ENCODE data around the gene CLIP4.

CLIP4 gene

GRCh38 chr2:29215739-29216608, 100.8 kb downstream of the CLIP4 start:
- Histone ChIP-seq H3K4me3 (IDR thresholded peaks at IDR 0.05; ENCODE audit: insufficient read depth, low read depth, low read length) (no peak overlapping the region), H3K27ac (no peak overlapping the region), H3K9ac (no peak overlapping the region), H3K4me1 (ENCODE audit: low read depth, poor library complexity, severe bottlenecking) (no peaks in the 10 kb centered on the region), H3K36me3 (ENCODE audit: insufficient read depth) (no peaks in the 10 kb centered on the region), H3K27me3 (ENCODE audit: insufficient read depth, low read depth) (no peaks in the 10 kb centered on the region), H2AFZ (ENCODE audit: low read depth) (no peak overlapping the region), H3K79me2 (ENCODE audit: insufficient read depth, low read depth) (no peaks in the 10 kb centered on the region), H3K4me2 (no peak overlapping the region), H4K20me1 (ENCODE audit: insufficient read depth) (no peaks in the 10 kb centered on the region)
- TF ChIP-seq, protein P1, sequence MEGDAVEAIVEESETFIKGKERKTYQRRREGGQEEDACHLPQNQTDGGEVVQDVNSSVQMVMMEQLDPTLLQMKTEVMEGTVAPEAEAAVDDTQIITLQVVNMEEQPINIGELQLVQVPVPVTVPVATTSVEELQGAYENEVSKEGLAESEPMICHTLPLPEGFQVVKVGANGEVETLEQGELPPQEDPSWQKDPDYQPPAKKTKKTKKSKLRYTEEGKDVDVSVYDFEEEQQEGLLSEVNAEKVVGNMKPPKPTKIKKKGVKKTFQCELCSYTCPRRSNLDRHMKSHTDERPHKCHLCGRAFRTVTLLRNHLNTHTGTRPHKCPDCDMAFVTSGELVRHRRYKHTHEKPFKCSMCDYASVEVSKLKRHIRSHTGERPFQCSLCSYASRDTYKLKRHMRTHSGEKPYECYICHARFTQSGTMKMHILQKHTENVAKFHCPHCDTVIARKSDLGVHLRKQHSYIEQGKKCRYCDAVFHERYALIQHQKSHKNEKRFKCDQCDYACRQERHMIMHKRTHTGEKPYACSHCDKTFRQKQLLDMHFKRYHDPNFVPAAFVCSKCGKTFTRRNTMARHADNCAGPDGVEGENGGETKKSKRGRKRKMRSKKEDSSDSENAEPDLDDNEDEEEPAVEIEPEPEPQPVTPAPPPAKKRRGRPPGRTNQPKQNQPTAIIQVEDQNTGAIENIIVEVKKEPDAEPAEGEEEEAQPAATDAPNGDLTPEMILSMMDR (conservative IDR thresholded peaks at IDR 0.05; ENCODE audit: low read depth, low read length): no peak

- Histone ChIP-seq H2AFZ (ENCODE audit: low read depth) (no peak overlapping the region), H3K27me3 (ENCODE audit: insufficient read depth, low read depth) (no peaks in the 10 kb centered on the region), H3K27ac (no peak overlapping the region), H3K4me2 (no peak overlapping the region), H3K9ac (no peak overlapping the region), H3K4me3 (IDR thresholded peaks at IDR 0.05; ENCODE audit: insufficient read depth, low read depth, low read length) (no peak overlapping the region), H3K4me1 (ENCODE audit: low read depth, poor library complexity, severe bottlenecking) (no peaks in the 10 kb centered on the region), H3K36me3 (ENCODE audit: insufficient read depth) (no peaks in the 10 kb centered on the region), H3K79me2 (ENCODE audit: insufficient read depth, low read depth) (no peaks in the 10 kb centered on the region), H4K20me1 (ENCODE audit: insufficient read depth) (no peaks in the 10 kb centered on the region)
- TF ChIP-seq, protein P1 (conservative IDR thresholded peaks at IDR 0.05; ENCODE audit: low read depth, low read length): no peak
These were observed 101.3 kb downstream of the CLIP4 start for GRCh38 chr2:29216609-29216909.

GRCh38 chr2:29218071-29218470, 102.9 kb downstream of the CLIP4 start:
- H3K79me2 ChIP-seq (ENCODE audit: insufficient read depth, low read depth): no peaks in the 10 kb centered on the region
- TF ChIP-seq, protein P1 (conservative IDR thresholded peaks at IDR 0.05; ENCODE audit: low read depth, low read length): no peak
- no peak overlapping the region for H3K4me2 ChIP-seq
- H3K27ac ChIP-seq: no peak overlapping the region
- H4K20me1 ChIP-seq (ENCODE audit: insufficient read depth): no peaks in the 10 kb centered on the region
- no peaks in the 10 kb centered on the region for H3K4me1 ChIP-seq (ENCODE audit: low read depth, poor library complexity, severe bottlenecking)
- H3K9ac ChIP-seq: no peak overlapping the region
- H2AFZ ChIP-seq (ENCODE audit: low read depth): no peak overlapping the region
- no peaks in the 10 kb centered on the region for H3K36me3 ChIP-seq (ENCODE audit: insufficient read depth)
- no peaks in the 10 kb centered on the region for H3K27me3 ChIP-seq (ENCODE audit: insufficient read depth, low read depth)
- no peak overlapping the region for H3K4me3 ChIP-seq (IDR thresholded peaks at IDR 0.05; ENCODE audit: insufficient read depth, low read depth, low read length)

DNA sequence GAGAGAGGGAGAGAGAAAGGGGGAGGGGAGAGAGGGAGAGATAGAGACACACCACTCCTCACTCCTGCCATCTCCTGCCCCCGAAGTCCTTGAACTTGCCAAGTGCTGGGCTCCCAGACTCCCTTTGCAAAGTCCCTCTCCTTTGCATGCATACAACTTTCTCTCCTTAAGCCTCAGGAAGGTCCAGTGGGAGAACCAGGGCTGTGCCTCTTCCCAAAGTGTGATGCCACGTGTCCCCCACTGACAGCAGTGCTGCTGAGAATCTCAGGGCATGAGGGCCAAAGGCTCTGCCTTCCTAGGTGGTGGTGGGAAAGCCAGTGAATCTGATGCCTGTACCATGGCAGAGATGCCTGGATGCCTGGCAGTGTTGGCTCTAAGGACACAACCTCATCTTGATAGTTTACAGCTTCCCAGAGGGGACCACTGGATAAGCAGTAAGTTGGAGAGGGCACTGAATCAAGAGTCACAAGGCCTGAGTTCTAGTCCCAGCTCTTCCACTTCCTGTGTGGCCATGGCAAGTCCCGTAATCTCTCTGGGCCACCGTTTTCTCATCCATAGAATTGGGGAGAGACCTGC, 103.4 kb downstream of the CLIP4 start:
- Histone ChIP-seq H3K27me3 (ENCODE audit: insufficient read depth, low read depth) (no peaks in the 10 kb centered on the region), H3K27ac (no peak overlapping the region), H4K20me1 (ENCODE audit: insufficient read depth) (no peaks in the 10 kb centered on the region), H3K36me3 (ENCODE audit: insufficient read depth) (no peaks in the 10 kb centered on the region), H3K9ac (no peak overlapping the region), H3K79me2 (ENCODE audit: insufficient read depth, low read depth) (no peaks in the 10 kb centered on the region), H3K4me3 (IDR thresholded peaks at IDR 0.05; ENCODE audit: insufficient read depth, low read depth, low read length) (no peak overlapping the region), H2AFZ (ENCODE audit: low read depth) (no peak overlapping the region), H3K4me2 (no peak overlapping the region), H3K4me1 (ENCODE audit: low read depth, poor library complexity, severe bottlenecking) (no peaks in the 10 kb centered on the region)
- TF ChIP-seq, protein P1 (conservative IDR thresholded peaks at IDR 0.05; ENCODE audit: low read depth, low read length): no peak

All from KMS-11 (cell line).